T-helper 1 cell treated with Interleukin-12 subunit alpha and Interleukin-12 subunit beta and Interleukin-4 antibody, amounts not matched to agents 30 μg/mL and 1 μg/mL, for 36 hours (primary cell): ENCODE results near the gene GAS2L1.

Experiments
- H3K27ac Mint-ChIP-seq: one replicate; pipeline ENCODE4 v1.8.0; 2021; ENCODE audit warnings: mild to moderate bottlenecking, mixed read lengths
- H3K27me3 Mint-ChIP-seq: one replicate; pipeline ENCODE4 v1.8.0; 2021; ENCODE audit warnings: low read depth, mixed read lengths
- H3K36me3 Mint-ChIP-seq: one replicate; pipeline ENCODE4 v1.8.0; 2021; ENCODE audit warnings: low read depth, mixed read lengths
- H3K4me1 Mint-ChIP-seq: one replicate; pipeline ENCODE4 v1.8.0; 2021; ENCODE audit warnings: low read depth, mixed read lengths
- H3K4me3 Mint-ChIP-seq: one replicate; pipeline ENCODE4 v1.8.0; 2021; ENCODE audit warnings: mild to moderate bottlenecking, moderate library complexity, mixed read lengths
- H3K9me3 Mint-ChIP-seq: one replicate; pipeline ENCODE4 v1.8.0; 2021; ENCODE audit warnings: mixed read lengths

GAS2L1 gene

GRCh38 chr22:29306175-29306834, at the start of gene GAS2L1:
GAS2L1 (plus strand) TSS chr22:29306650; CDS start chr22:29308106, 1,456 bp downstream.
- peak within 1 kb of the TSS; percentile 31 for H3K27ac Mint-ChIP-seq
- peaks cover 5% of the 10 kb centered on the region for H3K4me1 Mint-ChIP-seq

GRCh38 chr22:29257751-29258181, 48.7 kb upstream of the GAS2L1 start:
- Mint-ChIP-seq H3K9me3 (no peaks in the 10 kb centered on the region), H3K27ac (no peak overlapping the region), H3K4me3 (no peak overlapping the region), H3K36me3 (no peaks in the 10 kb centered on the region), H3K27me3 (no peaks in the 10 kb centered on the region), H3K4me1 (peaks cover 4% of the 10 kb centered on the region)

More at GRCh38 chr22:29306175-29306834, at the start of gene GAS2L1:
- peaks cover 4% of the 10 kb centered on the region for H3K27me3 Mint-ChIP-seq
- no peaks in the 10 kb centered on the region for H3K36me3 Mint-ChIP-seq
- peak within 1 kb of the TSS; percentile 81 for H3K4me3 Mint-ChIP-seq
- no peaks in the 10 kb centered on the region for H3K9me3 Mint-ChIP-seq

- no peak overlapping the region for H3K27ac Mint-ChIP-seq
- no peaks in the 10 kb centered on the region for H3K27me3 Mint-ChIP-seq
- H3K4me3 Mint-ChIP-seq: no peak overlapping the region
- no peaks in the 10 kb centered on the region for H3K36me3 Mint-ChIP-seq
- peaks cover 4% of the 10 kb centered on the region for H3K4me1 Mint-ChIP-seq
- no peaks in the 10 kb centered on the region for H3K9me3 Mint-ChIP-seq
Measured at GRCh38 chr22:29258407-29259252, 47.8 kb upstream of the GAS2L1 start.

GRCh38 chr22:29259253-29259899, 47.1 kb upstream of the GAS2L1 start:
- H3K4me3 Mint-ChIP-seq: no peak overlapping the region
- H3K27ac Mint-ChIP-seq: no peak overlapping the region
- H3K9me3 Mint-ChIP-seq: no peaks in the 10 kb centered on the region
- H3K36me3 Mint-ChIP-seq: no peaks in the 10 kb centered on the region
- H3K4me1 Mint-ChIP-seq: peaks cover 4% of the 10 kb centered on the region
- H3K27me3 Mint-ChIP-seq: no peaks in the 10 kb centered on the region

GRCh38 chr22:29260031-29260560, 46.4 kb upstream of the GAS2L1 start:
- Mint-ChIP-seq H3K36me3 (no peaks in the 10 kb centered on the region), H3K9me3 (no peaks in the 10 kb centered on the region), H3K27me3 (no peaks in the 10 kb centered on the region), H3K4me3 (no peak overlapping the region), H3K27ac (no peak overlapping the region), H3K4me1 (peaks cover 4% of the 10 kb centered on the region)

- H3K4me3 Mint-ChIP-seq: no peak overlapping the region
- H3K4me1 Mint-ChIP-seq: peaks cover 4% of the 10 kb centered on the region
- H3K36me3 Mint-ChIP-seq: no peaks in the 10 kb centered on the region
- H3K27ac Mint-ChIP-seq: no peak overlapping the region
- no peaks in the 10 kb centered on the region for H3K9me3 Mint-ChIP-seq
- no peaks in the 10 kb centered on the region for H3K27me3 Mint-ChIP-seq
Measured at GRCh38 chr22:29260601-29261315, 45.7 kb upstream of the GAS2L1 start.

GRCh38 chr22:29263791-29264276, 42.6 kb upstream of the GAS2L1 start:
- H3K4me3 Mint-ChIP-seq: no peak overlapping the region
- peaks cover 7% of the 10 kb centered on the region for H3K36me3 Mint-ChIP-seq
- H3K27me3 Mint-ChIP-seq: peaks cover 3% of the 10 kb centered on the region
- H3K27ac Mint-ChIP-seq: no peak overlapping the region
- no peaks in the 10 kb centered on the region for H3K9me3 Mint-ChIP-seq
- H3K4me1 Mint-ChIP-seq: peaks cover 9% of the 10 kb centered on the region

GRCh38 chr22:29265305-29265704, 41.1 kb upstream of the GAS2L1 start:
- peaks cover 20% of the 10 kb centered on the region for H3K4me1 Mint-ChIP-seq
- H3K36me3 Mint-ChIP-seq: peaks cover 16% of the 10 kb centered on the region
- H3K9me3 Mint-ChIP-seq: no peaks in the 10 kb centered on the region
- no peak overlapping the region for H3K4me3 Mint-ChIP-seq
- no peak overlapping the region for H3K27ac Mint-ChIP-seq
- H3K27me3 Mint-ChIP-seq: peaks cover 3% of the 10 kb centered on the region

- H3K9me3 Mint-ChIP-seq: no peaks in the 10 kb centered on the region
- H3K4me1 Mint-ChIP-seq: peaks cover 26% of the 10 kb centered on the region
- peaks cover 3% of the 10 kb centered on the region for H3K27me3 Mint-ChIP-seq
- H3K27ac Mint-ChIP-seq: no peak overlapping the region
- H3K4me3 Mint-ChIP-seq: peak overlapping the region; percentile 18
- peaks cover 22% of the 10 kb centered on the region for H3K36me3 Mint-ChIP-seq
Measured at GRCh38 chr22:29265929-29266328, 40.5 kb upstream of the GAS2L1 start.

- peaks cover 27% of the 10 kb centered on the region for H3K36me3 Mint-ChIP-seq
- no peaks in the 10 kb centered on the region for H3K9me3 Mint-ChIP-seq
- H3K27me3 Mint-ChIP-seq: peaks cover 3% of the 10 kb centered on the region
- H3K27ac Mint-ChIP-seq: peak overlapping the region; percentile 95
- H3K4me1 Mint-ChIP-seq: peaks cover 32% of the 10 kb centered on the region
- H3K4me3 Mint-ChIP-seq: peak overlapping the region; percentile 92
Measured at GRCh38 chr22:29266564-29267461, 39.6 kb upstream of the GAS2L1 start.

- Mint-ChIP-seq H3K27me3 (peaks cover 3% of the 10 kb centered on the region), H3K4me3 (peak overlapping the region; percentile 92), H3K36me3 (peaks cover 31% of the 10 kb centered on the region), H3K27ac (peak overlapping the region; percentile 95), H3K4me1 (peaks cover 38% of the 10 kb centered on the region), H3K9me3 (no peaks in the 10 kb centered on the region)
Measured at GRCh38 chr22:29267462-29267857, 39.0 kb upstream of the GAS2L1 start.

GRCh38 chr22:29267858-29268510, 38.5 kb upstream of the GAS2L1 start, which contains the start of the genes EWSR1 and RHBDD3:
EWSR1 (plus strand) TSS chr22:29268268; CDS start chr22:29268337, 69 bp downstream.
RHBDD3 (minus strand) TSS chr22:29267981; CDS start chr22:29265626, 2,355 bp downstream.
- H3K4me1 Mint-ChIP-seq: peaks cover 38% of the 10 kb centered on the region
- no peaks in the 10 kb centered on the region for H3K9me3 Mint-ChIP-seq
- H3K27ac Mint-ChIP-seq: peak within 1 kb of the TSS; percentile 95
- peak within 1 kb of the TSS; percentile 92 for H3K4me3 Mint-ChIP-seq
- H3K36me3 Mint-ChIP-seq: peaks cover 33% of the 10 kb centered on the region
- H3K27me3 Mint-ChIP-seq: peaks cover 3% of the 10 kb centered on the region
